Liver (tissue), 9 donors: ENCODE measurements around the gene AKAP10. TPM values are rescaled to one million over a fixed set of nuclear protein-coding genes. Genes with fewer than 3 reads are reported as not detected.

Source experiments
- DNase-seq: peaks from one replicate; pipeline ENCODE4 v3.0.0-alpha.2; 2017; ENCODE audit warnings: low spot score
- H3K27ac ChIP-seq, 2 donors: one replicate each; pipeline ENCODE4 v1.7.0; 2013; ENCODE audit warnings: inconsistent platforms in 2 of 2, low read length in 2 of 2, control low read depth in 1 of 2, low read depth in 1 of 2, mild to moderate bottlenecking in 1 of 2
- H3K27me3 ChIP-seq, 4 donors: one replicate each; pipeline versions ENCODE4 v1.6.1 to v1.7.0; 2013; ENCODE audit warnings: low read length in 3 of 4, inconsistent platforms in 1 of 4, mild to moderate bottlenecking in 1 of 4, moderate library complexity in 1 of 4; ENCODE audit not compliant: control insufficient read depth in 4 of 4, insufficient read depth in 4 of 4
- H3K36me3 ChIP-seq, 4 donors: one replicate each; pipeline versions ENCODE4 v1.6.1 to v1.7.0; 2013; ENCODE audit warnings: low read length in 3 of 4, mild to moderate bottlenecking in 3 of 4, low read depth in 1 of 4, moderate library complexity in 1 of 4; ENCODE audit not compliant: control insufficient read depth in 4 of 4, insufficient read depth in 3 of 4
- H3K4me1 ChIP-seq, 4 donors: one replicate each; pipeline versions ENCODE4 v1.6.1 to v1.7.0; 2013; ENCODE audit warnings: low read length in 3 of 4, mild to moderate bottlenecking in 3 of 4, moderate library complexity in 1 of 4; ENCODE audit not compliant: control insufficient read depth in 4 of 4, insufficient read depth in 4 of 4
- H3K4me3 ChIP-seq, 3 donors: one replicate each; pipeline versions ENCODE4 v1.6.1 to v1.7.0; 2013; ENCODE audit warnings: low read length in 3 of 3, control low read depth in 1 of 3, low read depth in 1 of 3, mild to moderate bottlenecking in 1 of 3
- H3K9ac ChIP-seq, 2 donors: one replicate each; pipeline ENCODE4 v1.7.0; 2013; ENCODE audit warnings: low read length in 2 of 2, mild to moderate bottlenecking in 2 of 2, moderate library complexity in 2 of 2, control low read depth in 1 of 2, low read depth in 1 of 2
- H3K9me3 ChIP-seq, 4 donors: one replicate each; pipeline versions ENCODE4 v1.6.1 to v1.7.0; 2013; ENCODE audit warnings: low read length in 3 of 4; ENCODE audit not compliant: control insufficient read depth in 4 of 4
- EGR1 ChIP-seq, 2 donors: IDR thresholded peaks; 2 replicates each; pipeline ENCODE4 v1.6.1; 2016 to 2018; ENCODE audit warnings: antibody characterized with exemption in 2 of 2, low read depth in 2 of 2
- FOXA1 ChIP-seq: IDR thresholded peaks from 2 replicates; pipeline ENCODE4 v1.6.1; 2016; ENCODE audit warnings: antibody characterized with exemption
- FOXA2 ChIP-seq: IDR thresholded peaks from 2 replicates; pipeline ENCODE4 v1.6.1; 2016; ENCODE audit warnings: antibody characterized with exemption
- GABPA ChIP-seq, 2 donors: IDR thresholded peaks in 1 of 2; conservative IDR thresholded peaks in 1 of 2; 2 replicates each; pipeline ENCODE4 v1.6.1; 2016; ENCODE audit warnings: antibody characterized with exemption in 2 of 2, mild to moderate bottlenecking in 1 of 2, moderate library complexity in 1 of 2
- HNF4A ChIP-seq, 2 donors: conservative IDR thresholded peaks; 2 replicates each; pipeline ENCODE4 v1.6.1; 2016; ENCODE audit warnings: antibody characterized with exemption in 2 of 2, mild to moderate bottlenecking in 2 of 2
- HNF4G ChIP-seq: IDR thresholded peaks from 2 replicates; pipeline ENCODE4 v1.6.1; 2016; ENCODE audit warnings: antibody characterized with exemption
- JUND ChIP-seq, 2 donors: IDR thresholded peaks; 2 replicates each; pipeline ENCODE4 v1.6.1; 2016; ENCODE audit warnings: antibody characterized with exemption in 2 of 2
- NR2F2 ChIP-seq: IDR thresholded peaks from 2 replicates; pipeline ENCODE4 v1.6.1; 2016; ENCODE audit warnings: antibody characterized with exemption
- RAD21 ChIP-seq, 2 donors: IDR thresholded peaks; 2 replicates each; pipeline ENCODE4 v1.6.1; 2016; ENCODE audit warnings: antibody characterized with exemption in 2 of 2, mild to moderate bottlenecking in 2 of 2
- RXRA ChIP-seq, 2 donors: IDR thresholded peaks; 2 replicates each; pipeline ENCODE4 v1.6.1; 2017 to 2018; ENCODE audit warnings: antibody characterized with exemption in 2 of 2, mild to moderate bottlenecking in 1 of 2
- SP1 ChIP-seq: IDR thresholded peaks from 2 replicates; pipeline ENCODE4 v1.6.1; 2018; ENCODE audit warnings: antibody characterized with exemption, mild to moderate bottlenecking
- TAF1 ChIP-seq: conservative IDR thresholded peaks from 2 replicates; pipeline ENCODE4 v1.6.1; 2016; ENCODE audit warnings: antibody characterized with exemption, mild to moderate bottlenecking
- YY1 ChIP-seq: IDR thresholded peaks from 2 replicates; pipeline ENCODE4 v1.6.1; 2016; ENCODE audit warnings: antibody characterized with exemption, mild to moderate bottlenecking
- WGBS: extraction: QIAGEN DNeasy Blood & Tissue Kit; methylation state at CpG from one replicate; pipeline ENCODE4 v1.1.7; 2013; 5-methylcytosine and 5-hydroxymethylcytosine counted together
- polyA plus RNA-seq, 2 donors: library from polyadenylated mRNA; stranded (reverse) in 1 of 2; unstranded in 1 of 2; fragments of 200-250 nt in 1 of 2; fragments of >200 nt in 1 of 2; fragmentation: Nextera tagmentation in 1 of 2; extraction: Ambion mirVana in 1 of 2; gene quantifications; one replicate each; pipeline versions ENCODE4 v1.2.1 to v1.2.3, GENCODE V29; 2013 to 2015
- total RNA-seq, 2 donors: library from RNA; depleted of rRNA; stranded (reverse); fragments of >200 nt; gene quantifications; one replicate each; pipeline ENCODE4 v1.2.3, GENCODE V29; 2014
- TF ChIP-seq, protein P1 (sequence below): fragments of 150-350 bp; IDR thresholded peaks from 2 replicates; pipeline ENCODE4 v1.5.1; 2017; ENCODE audit warnings: improper control_type of control experiment, low read depth, low read length; ENCODE audit not compliant: missing input control
- TF ChIP-seq, protein P2 (sequence below): IDR thresholded peaks from 2 replicates; pipeline ENCODE4 v1.6.1; 2016; ENCODE audit warnings: antibody characterized with exemption
- TF ChIP-seq, protein P3 (sequence below): IDR thresholded peaks from 2 replicates; pipeline ENCODE4 v1.6.1; 2016; ENCODE audit warnings: antibody characterized with exemption, mild to moderate bottlenecking
- TF ChIP-seq, protein P4 (sequence below): IDR thresholded peaks from 2 replicates; pipeline ENCODE4 v1.6.1; 2016; ENCODE audit warnings: antibody characterized with exemption
- TF ChIP-seq, protein P5 (sequence below): IDR thresholded peaks from 2 replicates; pipeline ENCODE4 v1.6.1; 2016; ENCODE audit warnings: antibody characterized with exemption
- donor health status: healthy.
- donor health status: healthy.
- donor health status: healthy.
- donor health status: healthy.
- donor health status: healthy.

AKAP10 gene
- total and polyA plus RNA-seq, 4 donors, result 4.2 to 16.3 (median 10.1) TPM

DNA sequence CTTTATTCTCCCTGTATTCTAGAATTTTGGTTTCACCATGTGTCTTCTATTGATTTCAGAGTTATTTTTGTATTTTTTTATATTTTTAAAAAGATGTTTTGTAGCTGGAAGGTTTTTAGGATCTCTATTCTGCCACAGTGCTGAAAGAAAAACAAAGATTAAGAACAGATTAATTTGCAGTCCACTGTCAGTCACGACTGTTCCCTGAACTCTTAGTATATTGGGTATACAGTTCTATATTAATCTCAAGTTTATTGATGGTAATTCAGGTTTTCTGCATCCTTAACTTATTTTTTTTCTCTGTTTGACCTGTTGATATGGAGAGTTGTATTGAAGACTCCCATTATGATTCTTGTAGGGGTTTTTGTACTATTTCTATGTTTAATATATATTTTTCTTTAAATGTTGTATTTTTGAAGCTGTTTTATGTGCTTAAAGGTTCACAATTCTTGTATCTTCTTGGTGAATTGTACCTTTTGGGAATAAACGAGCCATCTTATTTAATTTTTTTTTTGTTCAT lies 34.4 kb upstream of the AKAP10 start:
- Histone ChIP-seq H3K4me1 (peaks cover 6 to 16% (median 12%) of the 10 kb centered on the region in 4 donors), H3K36me3 (no peaks in the 10 kb centered on the region), H3K4me3 (no peak overlapping the region), H3K9me3 (no peaks in the 10 kb centered on the region), H3K27me3 (peaks cover 0 to 13% (median 5%) of the 10 kb centered on the region in 4 donors), H3K27ac (no peak overlapping the region), H3K9ac (no peak overlapping the region)
- no peak for DNase-seq
- TF ChIP-seq GABPA (IDR thresholded peaks at IDR 0.05 in 1 of 2, conservative IDR thresholded peaks at IDR 0.05 in 1 of 2), result no peak
- no peak for TF ChIP-seq TAF1
- TF ChIP-seq, protein P1, sequence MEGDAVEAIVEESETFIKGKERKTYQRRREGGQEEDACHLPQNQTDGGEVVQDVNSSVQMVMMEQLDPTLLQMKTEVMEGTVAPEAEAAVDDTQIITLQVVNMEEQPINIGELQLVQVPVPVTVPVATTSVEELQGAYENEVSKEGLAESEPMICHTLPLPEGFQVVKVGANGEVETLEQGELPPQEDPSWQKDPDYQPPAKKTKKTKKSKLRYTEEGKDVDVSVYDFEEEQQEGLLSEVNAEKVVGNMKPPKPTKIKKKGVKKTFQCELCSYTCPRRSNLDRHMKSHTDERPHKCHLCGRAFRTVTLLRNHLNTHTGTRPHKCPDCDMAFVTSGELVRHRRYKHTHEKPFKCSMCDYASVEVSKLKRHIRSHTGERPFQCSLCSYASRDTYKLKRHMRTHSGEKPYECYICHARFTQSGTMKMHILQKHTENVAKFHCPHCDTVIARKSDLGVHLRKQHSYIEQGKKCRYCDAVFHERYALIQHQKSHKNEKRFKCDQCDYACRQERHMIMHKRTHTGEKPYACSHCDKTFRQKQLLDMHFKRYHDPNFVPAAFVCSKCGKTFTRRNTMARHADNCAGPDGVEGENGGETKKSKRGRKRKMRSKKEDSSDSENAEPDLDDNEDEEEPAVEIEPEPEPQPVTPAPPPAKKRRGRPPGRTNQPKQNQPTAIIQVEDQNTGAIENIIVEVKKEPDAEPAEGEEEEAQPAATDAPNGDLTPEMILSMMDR, result no peak
- no peak for TF ChIP-seq JUND (IDR thresholded peaks at IDR 0.05)
- TF ChIP-seq, protein P2, sequence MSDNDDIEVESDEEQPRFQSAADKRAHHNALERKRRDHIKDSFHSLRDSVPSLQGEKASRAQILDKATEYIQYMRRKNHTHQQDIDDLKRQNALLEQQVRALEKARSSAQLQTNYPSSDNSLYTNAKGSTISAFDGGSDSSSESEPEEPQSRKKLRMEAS, result no peak
- TF ChIP-seq HNF4G, result no peak
- TF ChIP-seq RAD21 (IDR thresholded peaks at IDR 0.05), result no peak
- TF ChIP-seq YY1, result no peak
- TF ChIP-seq, protein P3, sequence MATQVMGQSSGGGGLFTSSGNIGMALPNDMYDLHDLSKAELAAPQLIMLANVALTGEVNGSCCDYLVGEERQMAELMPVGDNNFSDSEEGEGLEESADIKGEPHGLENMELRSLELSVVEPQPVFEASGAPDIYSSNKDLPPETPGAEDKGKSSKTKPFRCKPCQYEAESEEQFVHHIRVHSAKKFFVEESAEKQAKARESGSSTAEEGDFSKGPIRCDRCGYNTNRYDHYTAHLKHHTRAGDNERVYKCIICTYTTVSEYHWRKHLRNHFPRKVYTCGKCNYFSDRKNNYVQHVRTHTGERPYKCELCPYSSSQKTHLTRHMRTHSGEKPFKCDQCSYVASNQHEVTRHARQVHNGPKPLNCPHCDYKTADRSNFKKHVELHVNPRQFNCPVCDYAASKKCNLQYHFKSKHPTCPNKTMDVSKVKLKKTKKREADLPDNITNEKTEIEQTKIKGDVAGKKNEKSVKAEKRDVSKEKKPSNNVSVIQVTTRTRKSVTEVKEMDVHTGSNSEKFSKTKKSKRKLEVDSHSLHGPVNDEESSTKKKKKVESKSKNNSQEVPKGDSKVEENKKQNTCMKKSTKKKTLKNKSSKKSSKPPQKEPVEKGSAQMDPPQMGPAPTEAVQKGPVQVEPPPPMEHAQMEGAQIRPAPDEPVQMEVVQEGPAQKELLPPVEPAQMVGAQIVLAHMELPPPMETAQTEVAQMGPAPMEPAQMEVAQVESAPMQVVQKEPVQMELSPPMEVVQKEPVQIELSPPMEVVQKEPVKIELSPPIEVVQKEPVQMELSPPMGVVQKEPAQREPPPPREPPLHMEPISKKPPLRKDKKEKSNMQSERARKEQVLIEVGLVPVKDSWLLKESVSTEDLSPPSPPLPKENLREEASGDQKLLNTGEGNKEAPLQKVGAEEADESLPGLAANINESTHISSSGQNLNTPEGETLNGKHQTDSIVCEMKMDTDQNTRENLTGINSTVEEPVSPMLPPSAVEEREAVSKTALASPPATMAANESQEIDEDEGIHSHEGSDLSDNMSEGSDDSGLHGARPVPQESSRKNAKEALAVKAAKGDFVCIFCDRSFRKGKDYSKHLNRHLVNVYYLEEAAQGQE, result no peak
- no peak for TF ChIP-seq EGR1 (IDR thresholded peaks at IDR 0.05; ENCODE audit: low read depth in 2 of 2)
- TF ChIP-seq, protein P4, sequence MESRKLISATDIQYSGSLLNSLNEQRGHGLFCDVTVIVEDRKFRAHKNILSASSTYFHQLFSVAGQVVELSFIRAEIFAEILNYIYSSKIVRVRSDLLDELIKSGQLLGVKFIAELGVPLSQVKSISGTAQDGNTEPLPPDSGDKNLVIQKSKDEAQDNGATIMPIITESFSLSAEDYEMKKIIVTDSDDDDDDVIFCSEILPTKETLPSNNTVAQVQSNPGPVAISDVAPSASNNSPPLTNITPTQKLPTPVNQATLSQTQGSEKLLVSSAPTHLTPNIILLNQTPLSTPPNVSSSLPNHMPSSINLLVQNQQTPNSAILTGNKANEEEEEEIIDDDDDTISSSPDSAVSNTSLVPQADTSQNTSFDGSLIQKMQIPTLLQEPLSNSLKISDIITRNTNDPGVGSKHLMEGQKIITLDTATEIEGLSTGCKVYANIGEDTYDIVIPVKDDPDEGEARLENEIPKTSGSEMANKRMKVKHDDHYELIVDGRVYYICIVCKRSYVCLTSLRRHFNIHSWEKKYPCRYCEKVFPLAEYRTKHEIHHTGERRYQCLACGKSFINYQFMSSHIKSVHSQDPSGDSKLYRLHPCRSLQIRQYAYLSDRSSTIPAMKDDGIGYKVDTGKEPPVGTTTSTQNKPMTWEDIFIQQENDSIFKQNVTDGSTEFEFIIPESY, result no peak
- TF ChIP-seq NR2F2, result no peak
- TF ChIP-seq RXRA (IDR thresholded peaks at IDR 0.05), result no peak
- no peak for TF ChIP-seq FOXA2
- no peak for TF ChIP-seq HNF4A (conservative IDR thresholded peaks at IDR 0.05)
- TF ChIP-seq FOXA1, result no peak
- TF ChIP-seq SP1, result no peak
- TF ChIP-seq, protein P5, sequence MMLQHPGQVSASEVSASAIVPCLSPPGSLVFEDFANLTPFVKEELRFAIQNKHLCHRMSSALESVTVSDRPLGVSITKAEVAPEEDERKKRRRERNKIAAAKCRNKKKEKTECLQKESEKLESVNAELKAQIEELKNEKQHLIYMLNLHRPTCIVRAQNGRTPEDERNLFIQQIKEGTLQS, result no peak
- WGBS, result 58% methylated on average over 2 of the region's 2 CpGs
